ENCODE measurements around the gene INHBA. TPM values are rescaled to one million over a fixed set of nuclear protein-coding genes. Genes with fewer than 3 reads are reported as not detected.

INHBA gene
- total RNA-seq, 1 experiment from 2014 or later = 1.0 TPM

DNA sequence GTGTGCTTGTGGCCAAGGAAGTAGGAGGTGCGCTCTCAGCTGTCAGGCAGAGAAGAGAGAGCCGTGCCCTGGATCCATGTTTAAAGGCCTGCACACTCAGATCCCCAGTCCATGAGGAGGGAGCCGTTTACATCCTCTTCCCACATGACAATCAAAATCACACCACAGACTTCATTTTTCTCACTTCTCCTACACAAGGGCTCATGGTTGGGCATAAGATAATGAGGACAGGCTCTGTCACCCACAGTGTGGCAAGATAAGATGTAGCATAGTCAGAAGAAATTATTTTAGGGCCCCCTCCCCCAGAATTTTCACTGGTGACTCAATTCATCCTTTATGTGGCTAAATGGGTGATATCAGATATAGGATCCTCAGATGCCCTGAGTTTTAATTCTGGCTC, 35.9 kb upstream of the INHBA start:
- H3K27me3 Mint-ChIP-seq (ENCODE audit: low read depth) = no peaks in the 10 kb centered on the region; the same call in 1 of the 2 replicates
- ChIA-PET POLR2A (no interaction called here), CTCF (no interaction called here)
- peaks cover 18% of the 10 kb centered on the region for H3K36me3 Mint-ChIP-seq
- DNase-seq (ENCODE audit: low spot score) (no peak), ATAC-seq (no peak)
- H3K27ac Mint-ChIP-seq = no peak overlapping the region
- peaks cover 23% of the 10 kb centered on the region for H3K9me3 Mint-ChIP-seq
- peaks cover 16% of the 10 kb centered on the region for H3K4me1 Mint-ChIP-seq
- H3K4me3 Mint-ChIP-seq = no peak overlapping the region
- TF ChIP-seq, protein P1, sequence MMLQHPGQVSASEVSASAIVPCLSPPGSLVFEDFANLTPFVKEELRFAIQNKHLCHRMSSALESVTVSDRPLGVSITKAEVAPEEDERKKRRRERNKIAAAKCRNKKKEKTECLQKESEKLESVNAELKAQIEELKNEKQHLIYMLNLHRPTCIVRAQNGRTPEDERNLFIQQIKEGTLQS (CRISPR knock-in tag; conservative IDR thresholded peaks at IDR 0.05) = no peak
- TF ChIP-seq ZNF416 (CRISPR knock-in tag; IDR thresholded peaks at IDR 0.05) (no peak), NR3C1 (CRISPR knock-in tag; conservative IDR thresholded peaks at IDR 0.05; ENCODE audit: low read depth) (no peak)
- TF ChIP-seq, protein P2, sequence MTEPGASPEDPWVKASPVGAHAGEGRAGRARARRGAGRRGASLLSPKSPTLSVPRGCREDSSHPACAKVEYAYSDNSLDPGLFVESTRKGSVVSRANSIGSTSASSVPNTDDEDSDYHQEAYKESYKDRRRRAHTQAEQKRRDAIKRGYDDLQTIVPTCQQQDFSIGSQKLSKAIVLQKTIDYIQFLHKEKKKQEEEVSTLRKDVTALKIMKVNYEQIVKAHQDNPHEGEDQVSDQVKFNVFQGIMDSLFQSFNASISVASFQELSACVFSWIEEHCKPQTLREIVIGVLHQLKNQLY (CRISPR knock-in tag; IDR thresholded peaks at IDR 0.05) = no peak
- TF ChIP-seq, protein P3, sequence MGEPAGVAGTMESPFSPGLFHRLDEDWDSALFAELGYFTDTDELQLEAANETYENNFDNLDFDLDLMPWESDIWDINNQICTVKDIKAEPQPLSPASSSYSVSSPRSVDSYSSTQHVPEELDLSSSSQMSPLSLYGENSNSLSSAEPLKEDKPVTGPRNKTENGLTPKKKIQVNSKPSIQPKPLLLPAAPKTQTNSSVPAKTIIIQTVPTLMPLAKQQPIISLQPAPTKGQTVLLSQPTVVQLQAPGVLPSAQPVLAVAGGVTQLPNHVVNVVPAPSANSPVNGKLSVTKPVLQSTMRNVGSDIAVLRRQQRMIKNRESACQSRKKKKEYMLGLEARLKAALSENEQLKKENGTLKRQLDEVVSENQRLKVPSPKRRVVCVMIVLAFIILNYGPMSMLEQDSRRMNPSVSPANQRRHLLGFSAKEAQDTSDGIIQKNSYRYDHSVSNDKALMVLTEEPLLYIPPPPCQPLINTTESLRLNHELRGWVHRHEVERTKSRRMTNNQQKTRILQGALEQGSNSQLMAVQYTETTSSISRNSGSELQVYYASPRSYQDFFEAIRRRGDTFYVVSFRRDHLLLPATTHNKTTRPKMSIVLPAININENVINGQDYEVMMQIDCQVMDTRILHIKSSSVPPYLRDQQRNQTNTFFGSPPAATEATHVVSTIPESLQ (CRISPR knock-in tag; IDR thresholded peaks at IDR 0.05) = no peak
- TF ChIP-seq, protein P4, sequence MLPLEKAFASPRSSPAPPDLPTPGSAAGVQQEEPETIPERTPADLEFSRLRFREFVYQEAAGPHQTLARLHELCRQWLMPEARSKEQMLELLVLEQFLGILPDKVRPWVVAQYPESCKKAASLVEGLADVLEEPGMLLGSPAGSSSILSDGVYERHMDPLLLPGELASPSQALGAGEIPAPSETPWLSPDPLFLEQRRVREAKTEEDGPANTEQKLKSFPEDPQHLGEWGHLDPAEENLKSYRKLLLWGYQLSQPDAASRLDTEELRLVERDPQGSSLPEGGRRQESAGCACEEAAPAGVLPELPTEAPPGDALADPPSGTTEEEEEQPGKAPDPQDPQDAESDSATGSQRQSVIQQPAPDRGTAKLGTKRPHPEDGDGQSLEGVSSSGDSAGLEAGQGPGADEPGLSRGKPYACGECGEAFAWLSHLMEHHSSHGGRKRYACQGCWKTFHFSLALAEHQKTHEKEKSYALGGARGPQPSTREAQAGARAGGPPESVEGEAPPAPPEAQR (CRISPR knock-in tag; IDR thresholded peaks at IDR 0.05) = no peak
- TF ChIP-seq, protein P5, sequence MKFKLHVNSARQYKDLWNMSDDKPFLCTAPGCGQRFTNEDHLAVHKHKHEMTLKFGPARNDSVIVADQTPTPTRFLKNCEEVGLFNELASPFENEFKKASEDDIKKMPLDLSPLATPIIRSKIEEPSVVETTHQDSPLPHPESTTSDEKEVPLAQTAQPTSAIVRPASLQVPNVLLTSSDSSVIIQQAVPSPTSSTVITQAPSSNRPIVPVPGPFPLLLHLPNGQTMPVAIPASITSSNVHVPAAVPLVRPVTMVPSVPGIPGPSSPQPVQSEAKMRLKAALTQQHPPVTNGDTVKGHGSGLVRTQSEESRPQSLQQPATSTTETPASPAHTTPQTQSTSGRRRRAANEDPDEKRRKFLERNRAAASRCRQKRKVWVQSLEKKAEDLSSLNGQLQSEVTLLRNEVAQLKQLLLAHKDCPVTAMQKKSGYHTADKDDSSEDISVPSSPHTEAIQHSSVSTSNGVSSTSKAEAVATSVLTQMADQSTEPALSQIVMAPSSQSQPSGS (CRISPR knock-in tag; IDR thresholded peaks at IDR 0.05; ENCODE audit: borderline replicate concordance, low read depth) = no peak
- TF ChIP-seq, protein P6, sequence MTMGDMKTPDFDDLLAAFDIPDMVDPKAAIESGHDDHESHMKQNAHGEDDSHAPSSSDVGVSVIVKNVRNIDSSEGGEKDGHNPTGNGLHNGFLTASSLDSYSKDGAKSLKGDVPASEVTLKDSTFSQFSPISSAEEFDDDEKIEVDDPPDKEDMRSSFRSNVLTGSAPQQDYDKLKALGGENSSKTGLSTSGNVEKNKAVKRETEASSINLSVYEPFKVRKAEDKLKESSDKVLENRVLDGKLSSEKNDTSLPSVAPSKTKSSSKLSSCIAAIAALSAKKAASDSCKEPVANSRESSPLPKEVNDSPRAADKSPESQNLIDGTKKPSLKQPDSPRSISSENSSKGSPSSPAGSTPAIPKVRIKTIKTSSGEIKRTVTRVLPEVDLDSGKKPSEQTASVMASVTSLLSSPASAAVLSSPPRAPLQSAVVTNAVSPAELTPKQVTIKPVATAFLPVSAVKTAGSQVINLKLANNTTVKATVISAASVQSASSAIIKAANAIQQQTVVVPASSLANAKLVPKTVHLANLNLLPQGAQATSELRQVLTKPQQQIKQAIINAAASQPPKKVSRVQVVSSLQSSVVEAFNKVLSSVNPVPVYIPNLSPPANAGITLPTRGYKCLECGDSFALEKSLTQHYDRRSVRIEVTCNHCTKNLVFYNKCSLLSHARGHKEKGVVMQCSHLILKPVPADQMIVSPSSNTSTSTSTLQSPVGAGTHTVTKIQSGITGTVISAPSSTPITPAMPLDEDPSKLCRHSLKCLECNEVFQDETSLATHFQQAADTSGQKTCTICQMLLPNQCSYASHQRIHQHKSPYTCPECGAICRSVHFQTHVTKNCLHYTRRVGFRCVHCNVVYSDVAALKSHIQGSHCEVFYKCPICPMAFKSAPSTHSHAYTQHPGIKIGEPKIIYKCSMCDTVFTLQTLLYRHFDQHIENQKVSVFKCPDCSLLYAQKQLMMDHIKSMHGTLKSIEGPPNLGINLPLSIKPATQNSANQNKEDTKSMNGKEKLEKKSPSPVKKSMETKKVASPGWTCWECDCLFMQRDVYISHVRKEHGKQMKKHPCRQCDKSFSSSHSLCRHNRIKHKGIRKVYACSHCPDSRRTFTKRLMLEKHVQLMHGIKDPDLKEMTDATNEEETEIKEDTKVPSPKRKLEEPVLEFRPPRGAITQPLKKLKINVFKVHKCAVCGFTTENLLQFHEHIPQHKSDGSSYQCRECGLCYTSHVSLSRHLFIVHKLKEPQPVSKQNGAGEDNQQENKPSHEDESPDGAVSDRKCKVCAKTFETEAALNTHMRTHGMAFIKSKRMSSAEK (CRISPR knock-in tag; IDR thresholded peaks at IDR 0.05; ENCODE audit: borderline replicate concordance) = no peak
- TF ChIP-seq, protein P7, sequence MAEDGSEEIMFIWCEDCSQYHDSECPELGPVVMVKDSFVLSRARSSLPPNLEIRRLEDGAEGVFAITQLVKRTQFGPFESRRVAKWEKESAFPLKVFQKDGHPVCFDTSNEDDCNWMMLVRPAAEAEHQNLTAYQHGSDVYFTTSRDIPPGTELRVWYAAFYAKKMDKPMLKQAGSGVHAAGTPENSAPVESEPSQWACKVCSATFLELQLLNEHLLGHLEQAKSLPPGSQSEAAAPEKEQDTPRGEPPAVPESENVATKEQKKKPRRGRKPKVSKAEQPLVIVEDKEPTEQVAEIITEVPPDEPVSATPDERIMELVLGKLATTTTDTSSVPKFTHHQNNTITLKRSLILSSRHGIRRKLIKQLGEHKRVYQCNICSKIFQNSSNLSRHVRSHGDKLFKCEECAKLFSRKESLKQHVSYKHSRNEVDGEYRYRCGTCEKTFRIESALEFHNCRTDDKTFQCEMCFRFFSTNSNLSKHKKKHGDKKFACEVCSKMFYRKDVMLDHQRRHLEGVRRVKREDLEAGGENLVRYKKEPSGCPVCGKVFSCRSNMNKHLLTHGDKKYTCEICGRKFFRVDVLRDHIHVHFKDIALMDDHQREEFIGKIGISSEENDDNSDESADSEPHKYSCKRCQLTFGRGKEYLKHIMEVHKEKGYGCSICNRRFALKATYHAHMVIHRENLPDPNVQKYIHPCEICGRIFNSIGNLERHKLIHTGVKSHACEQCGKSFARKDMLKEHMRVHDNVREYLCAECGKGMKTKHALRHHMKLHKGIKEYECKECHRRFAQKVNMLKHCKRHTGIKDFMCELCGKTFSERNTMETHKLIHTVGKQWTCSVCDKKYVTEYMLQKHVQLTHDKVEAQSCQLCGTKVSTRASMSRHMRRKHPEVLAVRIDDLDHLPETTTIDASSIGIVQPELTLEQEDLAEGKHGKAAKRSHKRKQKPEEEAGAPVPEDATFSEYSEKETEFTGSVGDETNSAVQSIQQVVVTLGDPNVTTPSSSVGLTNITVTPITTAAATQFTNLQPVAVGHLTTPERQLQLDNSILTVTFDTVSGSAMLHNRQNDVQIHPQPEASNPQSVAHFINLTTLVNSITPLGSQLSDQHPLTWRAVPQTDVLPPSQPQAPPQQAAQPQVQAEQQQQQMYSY (CRISPR knock-in tag; IDR thresholded peaks at IDR 0.05) = no peak

DNA sequence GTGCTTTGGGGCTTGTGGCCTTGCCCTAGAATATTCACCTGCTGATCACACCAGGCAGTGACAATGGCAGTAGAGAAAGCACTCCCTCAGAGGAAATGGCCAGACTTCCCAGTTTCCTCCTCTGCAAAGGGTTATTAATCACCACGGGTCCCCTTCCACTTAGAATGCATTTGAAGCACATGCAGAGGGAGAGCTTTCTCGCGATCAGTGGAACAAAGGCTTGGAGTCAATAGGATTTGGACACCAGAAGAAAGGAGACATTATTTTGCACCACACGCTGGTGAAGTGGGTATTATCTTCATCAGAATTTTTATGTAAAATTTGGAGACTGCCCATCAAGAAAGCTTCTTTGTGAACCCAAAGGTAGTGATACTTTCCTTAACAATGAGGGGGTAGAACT, 35.4 kb upstream of the INHBA start:
- TF ChIP-seq NR2C2 (CRISPR knock-in tag; IDR thresholded peaks at IDR 0.05) (no peak), IRF2 (CRISPR knock-in tag; IDR thresholded peaks at IDR 0.05; ENCODE audit: borderline replicate concordance, low read depth) (no peak), FOXK1 (CRISPR knock-in tag; IDR thresholded peaks at IDR 0.05) (no peak), ZNF423 (CRISPR knock-in tag; IDR thresholded peaks at IDR 0.05) (no peak)
- TF ChIP-seq, protein P8, sequence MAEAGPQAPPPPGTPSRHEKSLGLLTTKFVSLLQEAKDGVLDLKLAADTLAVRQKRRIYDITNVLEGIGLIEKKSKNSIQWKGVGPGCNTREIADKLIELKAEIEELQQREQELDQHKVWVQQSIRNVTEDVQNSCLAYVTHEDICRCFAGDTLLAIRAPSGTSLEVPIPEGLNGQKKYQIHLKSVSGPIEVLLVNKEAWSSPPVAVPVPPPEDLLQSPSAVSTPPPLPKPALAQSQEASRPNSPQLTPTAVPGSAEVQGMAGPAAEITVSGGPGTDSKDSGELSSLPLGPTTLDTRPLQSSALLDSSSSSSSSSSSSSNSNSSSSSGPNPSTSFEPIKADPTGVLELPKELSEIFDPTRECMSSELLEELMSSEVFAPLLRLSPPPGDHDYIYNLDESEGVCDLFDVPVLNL (CRISPR knock-in tag; IDR thresholded peaks at IDR 0.05; ENCODE audit: borderline replicate concordance, low read depth) = no peak
- TF ChIP-seq, protein P9, sequence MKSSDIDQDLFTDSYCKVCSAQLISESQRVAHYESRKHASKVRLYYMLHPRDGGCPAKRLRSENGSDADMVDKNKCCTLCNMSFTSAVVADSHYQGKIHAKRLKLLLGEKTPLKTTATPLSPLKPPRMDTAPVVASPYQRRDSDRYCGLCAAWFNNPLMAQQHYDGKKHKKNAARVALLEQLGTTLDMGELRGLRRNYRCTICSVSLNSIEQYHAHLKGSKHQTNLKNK (CRISPR knock-in tag; IDR thresholded peaks at IDR 0.05) = no peak
- TF ChIP-seq, protein P5 (CRISPR knock-in tag; IDR thresholded peaks at IDR 0.05; ENCODE audit: borderline replicate concordance, low read depth) = no peak
- ATAC-seq (peak; percentile 36; the same call in 1 of the 2 replicates), DNase-seq (ENCODE audit: low spot score) (no peak)
- no peak overlapping the region for H3K4me3 Mint-ChIP-seq
- 0 out of 2 replicates have a peak overlapping the region, but pooled peaks have one; percentile 45 for H3K27ac Mint-ChIP-seq
- H3K36me3 Mint-ChIP-seq = peaks cover 18% of the 10 kb centered on the region
- CTCF ChIA-PET = no interaction called here
- H3K9me3 Mint-ChIP-seq = peaks cover 19% of the 10 kb centered on the region
- POLR2A ChIA-PET = no interaction called here
- H3K27me3 Mint-ChIP-seq (ENCODE audit: low read depth) = no peaks in the 10 kb centered on the region; the same call in 1 of the 2 replicates
- H3K4me1 Mint-ChIP-seq = peaks cover 16% of the 10 kb centered on the region

Measured in WTC11 (cell line).